ENCODE data around the gene MINAR1. TPM values are rescaled to one million over a fixed set of nuclear protein-coding genes. Genes with fewer than 3 reads are reported as not detected.

The MINAR1 gene
- polyA plus RNA-seq, 1 of the 3 experiments (the other 2 are of a cell fraction) = 0.35 TPM

- POLR2A ChIA-PET = no interaction called here
- H3K9me2 ChIP-seq = no peaks in the 10 kb centered on the region
- H3K4me2 ChIP-seq = no peak overlapping the region
- H3K4me3 ChIP-seq (ENCODE audit: low read depth in 2 of 2, low read length in 1 of 2) = no peak overlapping the region
- no peak overlapping the region for H3K9ac ChIP-seq
- no peaks in the 10 kb centered on the region for H3K27me3 ChIP-seq (ENCODE audit: insufficient read depth)
- no peak for DNase-seq
- CTCF ChIA-PET = interaction anchor here (0.9 to 2.0 kb wide), 3 partner anchors 14 to 133 kb away, joined by 4 to 7 read pairs (median 6); no protein-coding TSS in a partner anchor
- no peaks in the 10 kb centered on the region for H3K9me3 ChIP-seq
- no peak overlapping the region for H3K27ac ChIP-seq (ENCODE audit: low read depth in 2 of 2, low read length in 1 of 2)
- no peaks in the 10 kb centered on the region for H3K4me1 ChIP-seq (ENCODE audit: control insufficient read depth in 1 of 2, insufficient read depth in 2 of 2, low read depth in 1 of 2, low read length in 1 of 2)
- H3K36me3 ChIP-seq (replicated peaks in 1 of 2; ENCODE audit: control insufficient read depth in 1 of 2, insufficient read depth in 2 of 2, low read length in 1 of 2) = no peaks in the 10 kb centered on the region
- H4K20me1 ChIP-seq (ENCODE audit: insufficient read depth) = no peaks in the 10 kb centered on the region
- no peak for TF ChIP-seq ELF1 (IDR thresholded peaks at IDR 0.05)
- TF ChIP-seq EP300 (IDR thresholded peaks at IDR 0.05; ENCODE audit: borderline replicate concordance in 1 of 2, low read depth in 1 of 2, low read length in 1 of 2) = no peak
- no peak for TF ChIP-seq GABPA (IDR thresholded peaks at IDR 0.05; ENCODE audit: low read depth)
- TF ChIP-seq TEAD4 (IDR thresholded peaks at IDR 0.05; ENCODE audit: borderline replicate concordance, insufficient read depth) = no peak
- no peak for TF ChIP-seq TCF12 (IDR thresholded peaks at IDR 0.05)
- TF ChIP-seq USF1 (IDR thresholded peaks at IDR 0.05; ENCODE audit: borderline replicate concordance, low read depth) = no peak
- TF ChIP-seq MEF2A (IDR thresholded peaks at IDR 0.05; ENCODE audit: borderline replicate concordance, low read depth) = no peak
- H3K79me2 ChIP-seq (ENCODE audit: insufficient read depth) = no peaks in the 10 kb centered on the region
- 84% methylated on average over 4 of the region's 4 CpGs for WGBS (ENCODE audit: low lambda C conversion rate)
- H2AFZ ChIP-seq (ENCODE audit: low read depth) = no peak overlapping the region
- H3F3A ChIP-seq (replicated peaks; ENCODE audit: insufficient read depth) = no peaks in the 10 kb centered on the region
These were observed 31.7 kb downstream of the MINAR1 start for GRCh38 chr15:79463781-79464270.

- Histone ChIP-seq H3K9ac (no peak overlapping the region), H3K4me3 (ENCODE audit: low read depth in 2 of 2, low read length in 1 of 2) (no peak overlapping the region), H3K9me3 (no peaks in the 10 kb centered on the region), H3K27me3 (ENCODE audit: insufficient read depth) (no peaks in the 10 kb centered on the region), H2AFZ (ENCODE audit: low read depth) (no peak overlapping the region), H3K4me1 (ENCODE audit: control insufficient read depth in 1 of 2, insufficient read depth in 2 of 2, low read depth in 1 of 2, low read length in 1 of 2) (no peaks in the 10 kb centered on the region), H3K27ac (ENCODE audit: low read depth in 2 of 2, low read length in 1 of 2) (no peak overlapping the region), H3K9me2 (no peaks in the 10 kb centered on the region), H3K36me3 (replicated peaks in 1 of 2; ENCODE audit: control insufficient read depth in 1 of 2, insufficient read depth in 2 of 2, low read length in 1 of 2) (no peaks in the 10 kb centered on the region), H3K4me2 (no peak overlapping the region), H3K79me2 (ENCODE audit: insufficient read depth) (no peaks in the 10 kb centered on the region), H4K20me1 (ENCODE audit: insufficient read depth) (no peaks in the 10 kb centered on the region), H3F3A (replicated peaks; ENCODE audit: insufficient read depth) (no peaks in the 10 kb centered on the region)
- POLR2A ChIA-PET = no interaction called here
- CTCF ChIA-PET = interaction anchor here (0.9 kb wide), 1 partner anchor 8 kb away, joined by 3 read pairs; no protein-coding TSS in a partner anchor
- TF ChIP-seq GABPA (IDR thresholded peaks at IDR 0.05; ENCODE audit: low read depth) (no peak), SIN3A (IDR thresholded peaks at IDR 0.05; ENCODE audit: borderline replicate concordance, low read depth, low read length) (no peak)
- WGBS (ENCODE audit: low lambda C conversion rate) = 55% methylated on average over 3 of the region's 3 CpGs
- no peak for DNase-seq
These were observed 34.4 kb downstream of the MINAR1 start for GRCh38 chr15:79466488-79466887.

DNA sequence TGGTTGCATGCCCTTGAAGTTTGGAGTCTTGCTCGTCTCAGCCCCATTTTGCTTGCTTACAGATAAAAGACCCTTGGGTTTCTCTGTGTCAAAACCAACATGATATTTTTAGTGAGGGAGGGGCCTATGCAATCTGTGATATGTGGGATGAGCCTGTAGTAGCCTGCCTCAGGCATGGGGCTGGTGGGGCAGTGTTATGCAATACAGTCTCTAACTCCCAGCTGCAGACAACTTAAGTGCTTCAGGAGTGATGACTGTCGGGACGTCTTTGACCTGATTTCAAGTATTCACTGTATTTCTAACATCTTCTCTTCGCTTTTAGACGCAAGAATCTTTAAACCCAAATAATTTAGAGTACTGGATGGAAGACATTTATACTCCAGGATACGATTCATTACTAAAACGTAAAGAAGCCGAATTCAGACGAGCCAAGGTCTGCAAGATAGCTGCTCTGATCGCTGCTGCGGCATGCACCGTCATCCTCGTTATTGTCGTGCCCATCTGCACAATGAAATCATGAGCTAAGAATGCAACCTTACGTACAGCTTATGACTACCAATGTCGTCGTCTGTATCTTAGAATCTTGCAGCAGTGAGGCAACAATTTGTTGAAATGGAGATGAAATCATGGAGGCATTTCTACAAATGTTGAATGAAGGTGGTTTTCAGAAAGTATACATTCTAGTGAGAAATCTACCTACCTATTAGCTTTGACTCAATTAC, 35.9 kb downstream of the MINAR1 start:
- H3K4me1 ChIP-seq (ENCODE audit: control insufficient read depth in 1 of 2, insufficient read depth in 2 of 2, low read depth in 1 of 2, low read length in 1 of 2) = no peaks in the 10 kb centered on the region

More for the DNA sequence above, 35.9 kb downstream of the MINAR1 start:
- H3K4me2 ChIP-seq = no peak overlapping the region
- no peak overlapping the region for H3K4me3 ChIP-seq (ENCODE audit: low read depth in 2 of 2, low read length in 1 of 2)
- no peaks in the 10 kb centered on the region for H3K27me3 ChIP-seq (ENCODE audit: insufficient read depth)
- no peaks in the 10 kb centered on the region for H4K20me1 ChIP-seq (ENCODE audit: insufficient read depth)
- H3K9me3 ChIP-seq = no peaks in the 10 kb centered on the region
- no peak overlapping the region for H3K27ac ChIP-seq (ENCODE audit: low read depth in 2 of 2, low read length in 1 of 2)
- POLR2A ChIA-PET = no interaction called here
- no peaks in the 10 kb centered on the region for H3K9me2 ChIP-seq
- DNase-seq = no peak
- no peak for TF ChIP-seq SMC3 (IDR thresholded peaks at IDR 0.05; ENCODE audit: low read depth, low read length)
- no peak for TF ChIP-seq POLR2AphosphoS5 (IDR thresholded peaks at IDR 0.05; ENCODE audit: low read depth, low read length)
- no peak for TF ChIP-seq USF1 (IDR thresholded peaks at IDR 0.05; ENCODE audit: borderline replicate concordance, low read depth)
- CTCF ChIA-PET = no interaction called here
- no peaks in the 10 kb centered on the region for H3K79me2 ChIP-seq (ENCODE audit: insufficient read depth)
- H2AFZ ChIP-seq (ENCODE audit: low read depth) = no peak overlapping the region
- no peak overlapping the region for H3K9ac ChIP-seq
- no peaks in the 10 kb centered on the region for H3K36me3 ChIP-seq (replicated peaks in 1 of 2; ENCODE audit: control insufficient read depth in 1 of 2, insufficient read depth in 2 of 2, low read length in 1 of 2)
- 86% methylated on average over 17 of the region's 17 CpGs for WGBS (ENCODE audit: low lambda C conversion rate)
- no peaks in the 10 kb centered on the region for H3F3A ChIP-seq (replicated peaks; ENCODE audit: insufficient read depth)
